Spleen (tissue), 7 donors: ENCODE results near the gene KDM4F.

ENCODE experiments used
- CTCF ChIP-seq, 11 experiments: fragments of 200-600 bp in 7 of 11; fragments of 450-650 bp in 4 of 11; sonication (generic) in 4 of 11; IDR thresholded peaks in 8 of 11; conservative IDR thresholded peaks in 3 of 11; 1 replicate in 7 of 11; 2 replicates in 4 of 11; pipeline versions ENCODE4 v1.4.0 to v1.8.0; 2016 to 2021; ENCODE audit warnings: antibody characterized with exemption in 11 of 11, inconsistent platforms in 4 of 11, mild to moderate bottlenecking in 1 of 11
- POLR2A ChIP-seq, 3 donors: fragments of 450-650 bp; IDR thresholded peaks; one replicate each; pipeline ENCODE4 v1.5.1; 2017; ENCODE audit warnings: antibody characterized with exemption in 3 of 3, mild to moderate bottlenecking in 1 of 3
- POLR2AphosphoS5 ChIP-seq, 3 donors: sonication (generic); formaldehyde crosslinking; IDR thresholded peaks; one replicate each; pipeline ENCODE4 v1.5.1; 2017; ENCODE audit warnings: antibody characterized with exemption in 3 of 3
- donor health status: DM: no; HTN: no; CAD: no; lungs with moderate emphysema.
- donor health status: DM: no; HTN: no; CAD: no.
- donor health status: DM: no; HTN: no; CAD: no.

GRCh38 chr11:95076416-95076815, 27.2 kb downstream of the KDM4F start:
- peak in 1 of 3 donors; percentile 23 for TF ChIP-seq POLR2AphosphoS5 (IDR thresholded peaks at IDR 0.05)
- no peak for TF ChIP-seq CTCF (IDR thresholded peaks at IDR 0.05 in 8 of 11, conservative IDR thresholded peaks at IDR 0.05 in 3 of 11)
- TF ChIP-seq POLR2A (IDR thresholded peaks at IDR 0.05), result no peak
